ENCODE measurements around the gene NHSL2.
"Not testable (repeated sequence)": the region's sequence is repeated elsewhere in the genome, so short reads cannot be mapped to it uniquely, and the experiment has no call there.

NHSL2 gene

GRCh38 chrX:72130156-72130761, 219.6 kb downstream of the NHSL2 start:
- no peak for DNase-seq (ENCODE audit: low read depth)

GRCh38 chrX:72130762-72131250, 220.2 kb downstream of the NHSL2 start:
- no peak for DNase-seq (ENCODE audit: low read depth)

- peak; percentile 90 for DNase-seq (ENCODE audit: low read depth)
Observed at GRCh38 chrX:72131317-72132294, 221.0 kb downstream of the NHSL2 start, which contains the start of gene RTL5. Gene RTL5 (minus strand): TSS chrX:72131915.

GRCh38 chrX:72132456-72132855, 221.8 kb downstream of the NHSL2 start:
- no peak for DNase-seq (ENCODE audit: low read depth)

GRCh38 chrX:72133851-72134546, 223.4 kb downstream of the NHSL2 start:
- no peak for DNase-seq (ENCODE audit: low read depth)

- DNase-seq (ENCODE audit: low read depth) = no peak
Observed at GRCh38 chrX:72137846-72138495, 227.3 kb downstream of the NHSL2 start.

- DNase-seq (ENCODE audit: low read depth) = no peak
Observed at GRCh38 chrX:72139538-72139937, 228.9 kb downstream of the NHSL2 start.

GRCh38 chrX:72141372-72142004, 230.8 kb downstream of the NHSL2 start:
- DNase-seq (ENCODE audit: low read depth) = peak; percentile 1

- DNase-seq (ENCODE audit: low read depth) = no peak
Observed at GRCh38 chrX:72142094-72142793, 231.6 kb downstream of the NHSL2 start.

GRCh38 chrX:72142794-72143608, 232.4 kb downstream of the NHSL2 start:
- no peak for DNase-seq (ENCODE audit: low read depth)

GRCh38 chrX:72143609-72143907, 232.9 kb downstream of the NHSL2 start:
- DNase-seq (ENCODE audit: low read depth) = no peak

GRCh38 chrX:72145181-72145580, 234.5 kb downstream of the NHSL2 start:
- DNase-seq (ENCODE audit: low read depth) = no peak

- no peak for DNase-seq (ENCODE audit: low read depth)
Observed at GRCh38 chrX:72146527-72146926, 235.9 kb downstream of the NHSL2 start.

GRCh38 chrX:72158773-72159172, 248.1 kb downstream of the NHSL2 start:
- no peak for DNase-seq (ENCODE audit: low read depth)

GRCh38 chrX:72159769-72160168, 249.1 kb downstream of the NHSL2 start:
- DNase-seq (ENCODE audit: low read depth) = no peak

GRCh38 chrX:72165551-72165950, 254.9 kb downstream of the NHSL2 start:
- DNase-seq (ENCODE audit: low read depth) = no peak

- DNase-seq (ENCODE audit: low read depth) = peak; percentile 61
Observed at GRCh38 chrX:72169008-72169728, 258.5 kb downstream of the NHSL2 start.

GRCh38 chrX:72176289-72176688, 265.6 kb downstream of the NHSL2 start:
- not testable (repeated sequence) for DNase-seq (ENCODE audit: low read depth)

GRCh38 chrX:72176981-72177380, 266.3 kb downstream of the NHSL2 start:
- DNase-seq (ENCODE audit: low read depth) = no peak
